ENCODE measurements around the gene TVP23A.
A peak's percentile ranks its signal among the peaks of the same experiment; 100 is the strongest.
"Not testable (repeated sequence)": the region's sequence is repeated elsewhere in the genome, so short reads cannot be mapped to it uniquely, and the experiment has no call there.

The TVP23A gene

DNA sequence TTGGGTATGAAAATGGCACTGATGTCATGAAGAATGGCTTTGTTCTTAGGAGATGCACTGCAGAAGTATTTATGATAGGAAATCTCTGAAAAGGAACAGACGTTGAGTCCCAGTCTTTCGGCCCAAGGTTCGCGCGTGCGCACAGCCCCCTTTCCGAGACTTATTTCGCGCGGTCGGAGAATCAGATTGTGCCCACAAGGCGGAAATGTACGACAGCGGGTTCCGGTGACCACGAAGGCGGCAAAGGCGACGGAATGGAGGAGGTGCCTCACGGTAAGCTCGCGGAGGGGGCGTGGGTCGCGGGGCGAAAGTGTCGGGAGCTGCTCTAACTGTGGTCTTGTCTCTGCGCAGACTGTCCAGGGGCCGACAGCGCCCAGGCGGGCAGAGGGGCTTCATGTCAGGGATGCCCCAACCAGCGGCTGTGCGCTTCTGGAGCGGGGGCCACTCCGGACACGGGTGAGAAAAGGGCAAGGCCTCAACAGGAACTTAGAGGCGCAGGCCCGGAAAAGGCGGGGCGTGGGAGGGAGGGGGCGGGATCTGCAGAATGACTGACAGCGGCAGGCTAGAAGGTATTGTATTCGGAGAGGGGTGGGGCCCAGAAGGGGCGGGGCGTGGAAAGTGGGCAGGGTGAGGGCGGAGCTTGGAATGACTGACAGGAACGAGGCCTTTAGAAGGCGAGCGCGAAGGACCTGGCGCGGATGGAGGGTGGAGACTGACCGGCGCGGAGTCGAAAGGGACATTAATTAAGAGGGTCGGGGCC is 74.8 kb downstream of the TVP23A start, which contains the start of gene NUBP1:
Gene NUBP1 (plus strand): TSS at position 233 of the 760 bp plus-strand sequence. CDS start 22 bp downstream, at position 255.
- DNase-seq, result peak; percentile 100

DNA sequence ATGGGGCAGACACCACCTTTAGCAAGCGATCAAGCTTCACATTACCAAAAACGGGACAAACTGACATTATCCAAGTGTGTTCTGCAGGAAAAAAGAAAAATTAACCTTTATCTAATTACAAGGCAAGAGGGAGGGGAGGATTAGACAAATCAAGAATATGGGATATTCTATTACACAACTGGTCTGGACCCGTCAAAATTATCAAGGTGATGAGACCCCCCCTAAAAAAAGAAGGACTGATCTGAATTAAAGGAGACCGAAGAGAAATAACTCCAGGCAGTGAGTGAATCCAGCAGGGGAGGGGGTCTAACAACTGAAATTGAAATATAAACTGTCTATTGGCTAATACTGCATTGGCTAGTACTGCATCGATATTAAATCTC is 75.4 kb downstream of the TVP23A start:
- DNase-seq, result no peak

DNA sequence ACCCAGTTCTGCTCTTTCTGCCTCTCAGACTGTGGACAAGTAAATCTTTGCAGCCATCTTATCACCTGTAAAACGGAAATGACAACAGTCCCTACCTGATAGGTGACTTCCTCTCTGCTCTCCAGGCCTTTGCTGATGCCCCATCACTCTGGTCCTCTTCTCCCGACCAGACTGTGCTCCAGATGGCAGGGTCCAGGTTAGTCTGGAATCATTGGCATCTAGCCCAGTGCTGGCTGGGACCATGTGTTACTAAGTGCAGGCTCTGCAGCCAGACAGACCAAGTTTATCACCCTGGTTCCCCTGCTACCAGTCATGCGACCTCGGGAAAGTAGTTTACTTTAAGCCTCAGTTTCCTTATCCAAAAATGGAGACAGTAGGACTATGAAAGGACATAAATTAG is 76.8 kb downstream of the TVP23A start:
- DNase-seq, result no peak

- not testable (repeated sequence) for DNase-seq
These were observed 77.3 kb downstream of the TVP23A start for GRCh38 chr16:10741249-10741648.

DNA sequence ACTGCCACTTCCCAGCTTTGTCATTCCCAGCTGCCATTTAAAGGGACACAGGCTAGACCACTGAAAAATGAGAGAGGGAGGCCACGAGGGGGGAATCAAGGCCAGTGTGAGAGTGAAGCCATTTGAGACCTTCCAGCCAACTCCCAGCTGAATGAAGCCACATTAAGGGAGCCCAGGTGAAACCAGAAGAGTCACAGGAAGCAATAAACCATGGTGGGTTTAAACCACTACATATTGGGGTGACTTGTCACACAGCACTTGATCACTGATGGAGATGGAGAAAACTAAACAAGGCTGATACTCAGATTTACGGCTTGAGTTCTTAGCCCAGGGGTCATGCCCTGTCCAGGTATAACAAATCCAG is 77.8 kb downstream of the TVP23A start:
- no peak for DNase-seq

DNA sequence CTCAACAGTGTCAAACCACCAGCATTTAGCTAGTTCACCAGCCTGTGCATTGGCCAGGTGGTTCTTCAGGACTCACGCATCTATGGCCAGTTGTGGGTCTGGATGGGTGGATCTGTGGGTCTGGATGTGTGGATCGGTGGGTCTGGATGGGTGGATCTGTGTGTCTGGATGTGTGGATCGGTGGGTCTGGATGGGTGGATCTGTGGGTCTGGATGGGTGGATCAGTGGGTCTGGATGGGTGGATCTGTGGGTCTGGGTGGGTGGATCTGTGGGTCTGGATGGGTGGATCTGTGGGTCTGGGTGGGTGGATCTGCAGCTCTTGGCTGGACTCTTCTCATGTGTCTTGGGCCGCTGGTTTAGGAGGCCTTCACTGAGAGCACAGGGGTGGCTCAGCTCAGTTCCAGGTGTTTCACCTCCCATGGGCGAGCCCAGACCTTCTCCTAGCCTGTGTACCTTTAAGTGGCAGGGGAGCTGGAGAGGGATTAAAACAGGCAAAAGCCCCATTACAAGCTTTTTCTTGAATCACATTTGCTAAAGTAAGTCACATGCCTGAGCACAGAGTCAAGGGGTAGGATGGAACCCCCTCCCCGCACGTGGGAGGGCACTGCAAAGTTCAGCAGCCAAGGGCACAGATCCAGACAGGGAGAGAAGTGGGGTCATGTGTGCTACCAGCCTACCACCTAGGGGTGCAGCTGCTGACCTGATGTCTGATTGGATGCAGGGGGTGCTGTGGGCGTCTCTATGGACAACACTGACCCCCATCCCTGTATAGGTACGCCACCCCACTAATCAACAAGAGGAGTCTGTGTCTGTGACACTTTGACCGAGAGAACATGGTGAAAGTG is 78.4 kb downstream of the TVP23A start:
- DNase-seq, result no peak

GRCh38 chr16:10738231-10739077 is 80.1 kb downstream of the TVP23A start:
- peak; percentile 49 to 61 for DNase-seq

DNA sequence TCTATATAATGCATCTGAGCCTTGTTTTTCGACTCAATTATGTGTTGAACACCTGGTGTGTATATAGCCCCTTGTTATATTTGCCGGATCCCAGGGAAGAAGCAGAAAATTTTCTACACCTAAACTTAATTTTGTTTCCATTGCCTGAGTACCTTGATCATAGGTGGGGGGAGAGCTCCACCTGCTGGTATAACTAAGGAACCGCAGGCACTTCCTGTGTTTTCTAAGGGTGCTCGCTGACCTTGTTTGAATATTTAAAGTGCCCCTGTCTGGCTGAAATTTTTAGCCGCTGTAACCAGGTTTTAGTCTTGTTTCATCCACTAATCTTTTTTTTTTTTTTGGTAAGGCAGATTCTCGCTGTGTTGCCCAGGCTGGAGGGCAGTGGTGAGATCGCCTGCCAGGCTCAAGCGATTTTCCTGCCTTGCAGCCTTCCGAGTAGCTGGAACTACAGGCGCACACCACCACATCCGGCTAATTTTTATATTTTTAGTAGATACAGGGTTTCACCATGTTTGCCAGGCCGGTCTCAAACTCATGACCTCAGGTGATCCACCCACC is 81.4 kb downstream of the TVP23A start:
- peak; percentile 54 to 75 for DNase-seq

- DNase-seq, result no peak
These were observed 86.8 kb downstream of the TVP23A start for GRCh38 chr16:10731790-10732189.

- DNase-seq, result no peak
These were observed 89.2 kb downstream of the TVP23A start for GRCh38 chr16:10729104-10730048.

GRCh38 chr16:10728003-10728887 is 90.3 kb downstream of the TVP23A start:
- no peak for DNase-seq
